Spleen (tissue), 11 donors: ENCODE data around the gene MTG2. TPM values are rescaled to one million over a fixed set of nuclear protein-coding genes. Genes with fewer than 3 reads are reported as not detected.

Experiments
- DNase-seq: peaks from one replicate; pipeline ENCODE4 v3.0.0-alpha.2; 2020
- H3K27ac ChIP-seq, 8 donors: fragments of 200-600 bp; sonication (generic) in 7 of 8; 1 replicate in 4 of 8; 2 replicates in 4 of 8; pipeline versions ENCODE4 v1.5.0 to v1.8.0; 2016 to 2021; ENCODE audit warnings: inconsistent platforms in 4 of 8, mild to moderate bottlenecking in 4 of 8, moderate library complexity in 1 of 8
- H3K27me3 ChIP-seq, 7 donors: fragments of 200-600 bp; sonication (generic) in 6 of 7; replicated peaks in 1 of 7; 1 replicate in 4 of 7; 2 replicates in 3 of 7; pipeline versions ENCODE4 v1.5.0 to v1.8.0; 2016 to 2021; ENCODE audit warnings: inconsistent platforms in 3 of 7, mild to moderate bottlenecking in 1 of 7
- H3K36me3 ChIP-seq, 6 donors: fragments of 200-600 bp; sonication (generic) in 5 of 6; 1 replicate in 4 of 6; 2 replicates in 2 of 6; pipeline versions ENCODE4 v1.5.0 to v1.8.0; 2016 to 2021; ENCODE audit warnings: inconsistent platforms in 2 of 6
- H3K4me1 ChIP-seq, 6 donors: fragments of 200-600 bp; sonication (generic) in 5 of 6; 1 replicate in 3 of 6; 2 replicates in 3 of 6; pipeline versions ENCODE4 v1.5.0 to v1.8.0; 2016 to 2021; ENCODE audit warnings: inconsistent platforms in 3 of 6
- H3K4me3 ChIP-seq, 8 donors: fragments of 200-600 bp; sonication (generic) in 7 of 8; 1 replicate in 4 of 8; 2 replicates in 4 of 8; pipeline versions ENCODE4 v1.5.0 to v1.8.0; 2016 to 2021; ENCODE audit warnings: inconsistent platforms in 4 of 8, mild to moderate bottlenecking in 4 of 8, moderate library complexity in 2 of 8
- H3K9me3 ChIP-seq, 8 donors: fragments of 200-600 bp; sonication (generic) in 7 of 8; 1 replicate in 4 of 8; 2 replicates in 4 of 8; pipeline versions ENCODE4 v1.5.0 to v1.8.0; 2016 to 2021; ENCODE audit warnings: inconsistent platforms in 4 of 8
- CTCF ChIP-seq, 11 experiments: fragments of 200-600 bp in 7 of 11; fragments of 450-650 bp in 4 of 11; sonication (generic) in 4 of 11; IDR thresholded peaks in 8 of 11; conservative IDR thresholded peaks in 3 of 11; 1 replicate in 7 of 11; 2 replicates in 4 of 11; pipeline versions ENCODE4 v1.4.0 to v1.8.0; 2016 to 2021; ENCODE audit warnings: antibody characterized with exemption in 11 of 11, inconsistent platforms in 4 of 11, mild to moderate bottlenecking in 1 of 11
- POLR2A ChIP-seq, 3 donors: fragments of 450-650 bp; IDR thresholded peaks; one replicate each; pipeline ENCODE4 v1.5.1; 2017; ENCODE audit warnings: antibody characterized with exemption in 3 of 3, mild to moderate bottlenecking in 1 of 3
- POLR2AphosphoS5 ChIP-seq, 3 donors: sonication (generic); formaldehyde crosslinking; IDR thresholded peaks; one replicate each; pipeline ENCODE4 v1.5.1; 2017; ENCODE audit warnings: antibody characterized with exemption in 3 of 3
- WGBS, 5 donors: extraction: QIAGEN DNeasy Blood & Tissue Kit in 3 of 5; methylation state at CpG; one replicate each; pipeline versions ENCODE4 v1.1.5 to v1.1.7; 2013 to 2018; 5-methylcytosine and 5-hydroxymethylcytosine counted together
- intact Hi-C: fragments of 100-400 bp; cut with DNase I; formaldehyde crosslinking; loops from one replicate; pipeline ENCODE4 v1.15.0; 2023; ENCODE audit warnings: low total_unique reads
- polyA plus RNA-seq, 3 donors: library from polyadenylated mRNA; stranded (reverse); fragments of 200-250 nt; gene quantifications; one replicate each; pipeline ENCODE4 v1.2.1, GENCODE V29; 2013
- total RNA-seq, 7 donors: library from RNA; depleted of rRNA in 3 of 7; stranded (reverse); fragments of >200 nt in 3 of 7; fragmentation: NEBNext Ultra II Directional in 4 of 7; extraction: Animal tissue kit (Norgen Biotek cat#: 25700) in 4 of 7; gene quantifications; one replicate each; pipeline versions ENCODE4 v1.1.0 to v1.2.1, GENCODE V29; 2016 to 2021
- donor health status: healthy with polysubstance abuse.
- donor health status: DM: no; HTN: no; CAD: no; lungs with moderate emphysema.
- donor health status: DM: no; HTN: no; CAD: no.
- donor health status: Bipolar disorder and iron deficiency.
- donor health status: healthy.
- donor health status: DM: no; HTN: no; CAD: no.
- donor health status: DM: yes; HTN: yes; CAD: no.

MTG2 gene
- total and polyA plus RNA-seq, 10 donors, result 22.6 to 41.3 (median 37.6) TPM

- DNase-seq, result peak; percentile 16
- 71 to 87% (median 76%) methylated on average over 13 of the region's 13 CpGs for WGBS, 5 donors
- H3K4me3 ChIP-seq, result peak overlapping the region in 1 of 8 donors; percentile 25
- no peaks in the 10 kb centered on the region for H3K9me3 ChIP-seq
- peaks cover 20 to 64% (median 38%) of the 10 kb centered on the region in 6 donors for H3K4me1 ChIP-seq
- no peaks in the 10 kb centered on the region for H3K27me3 ChIP-seq
- peak overlapping the region; percentile 7 to 99 (median 78) for H3K27ac ChIP-seq
- intact Hi-C loops, result loop anchor here (10.0 kb wide), 1 partner anchor 58 kb away; no protein-coding TSS in a partner anchor
- TF ChIP-seq POLR2A (IDR thresholded peaks at IDR 0.05) (no peak), POLR2AphosphoS5 (IDR thresholded peaks at IDR 0.05) (no peak), CTCF (IDR thresholded peaks at IDR 0.05 in 8 of 11, conservative IDR thresholded peaks at IDR 0.05 in 3 of 11) (no peak)
- peaks cover 0 to 36% (median 12%) of the 10 kb centered on the region in 6 donors for H3K36me3 ChIP-seq
Observed at GRCh38 chr20:62186887-62187866, 4.3 kb downstream of the MTG2 start.

GRCh38 chr20:62190639-62191411 lies 8.0 kb downstream of the MTG2 start:
- Histone ChIP-seq H3K27ac (no peak overlapping the region), H3K9me3 (no peaks in the 10 kb centered on the region), H3K4me3 (no peak overlapping the region), H3K36me3 (peaks cover 0 to 71% (median 25%) of the 10 kb centered on the region in 6 donors), H3K27me3 (no peaks in the 10 kb centered on the region), H3K4me1 (peaks cover 6 to 49% (median 18%) of the 10 kb centered on the region in 6 donors)
- intact Hi-C loops, result no loop called here
- 87 to 90% (median 89%) methylated on average over 25 of the region's 25 CpGs for WGBS, 5 donors
- peak; percentile 47 for DNase-seq
- TF ChIP-seq POLR2A (IDR thresholded peaks at IDR 0.05), result no peak
- TF ChIP-seq CTCF (IDR thresholded peaks at IDR 0.05 in 8 of 11, conservative IDR thresholded peaks at IDR 0.05 in 3 of 11), result no peak
- TF ChIP-seq POLR2AphosphoS5 (IDR thresholded peaks at IDR 0.05), result no peak

- Histone ChIP-seq H3K27ac (no peak overlapping the region), H3K9me3 (no peaks in the 10 kb centered on the region), H3K4me3 (no peak overlapping the region), H3K4me1 (peaks cover 2 to 37% (median 9%) of the 10 kb centered on the region in 6 donors), H3K36me3 (peaks cover 0 to 82% (median 36%) of the 10 kb centered on the region in 6 donors), H3K27me3 (no peaks in the 10 kb centered on the region)
- no peak for TF ChIP-seq POLR2A (IDR thresholded peaks at IDR 0.05)
- no peak for TF ChIP-seq CTCF (IDR thresholded peaks at IDR 0.05 in 8 of 11, conservative IDR thresholded peaks at IDR 0.05 in 3 of 11)
- no peak for TF ChIP-seq POLR2AphosphoS5 (IDR thresholded peaks at IDR 0.05)
- WGBS, 5 donors, result 85 to 95% (median 92%) methylated on average over 14 of the region's 14 CpGs
- intact Hi-C loops, result no loop called here
- DNase-seq, result peak; percentile 46
Observed at GRCh38 chr20:62191781-62192559, 9.1 kb downstream of the MTG2 start.
